ENCODE data around the gene PRSS22.

- TF ChIP-seq CTCF (IDR thresholded peaks at IDR 0.05), result no peak
- no peak for TF ChIP-seq POLR2A (IDR thresholded peaks at IDR 0.05)
Measured at GRCh38 chr16:2827831-2828520, 30.0 kb downstream of the PRSS22 start.

Data from testis (tissue), 2 donors.